Neural cell (in vitro differentiated cells): ENCODE data around the gene FGF12. TPM values are rescaled to one million over a fixed set of nuclear protein-coding genes. Genes with fewer than 3 reads are reported as not detected.

Experiments used
- H2AFZ ChIP-seq: fragments of 200-600, 300-800 bp; sonication (generic), shearing (Covaris generic); 2 replicates; pipeline ENCODE4 v1.6.0; 2014; ENCODE audit warnings: low read depth, mild to moderate bottlenecking, antibody characterized with exemption, low read length, moderate library complexity
- H3F3A ChIP-seq: fragments of 200-600 bp; shearing (Covaris generic); 2 replicates; pipeline ENCODE4 v1.6.1; 2016; ENCODE audit warnings: mild to moderate bottlenecking, moderate library complexity, mixed read lengths, antibody characterized with exemption, low read length; ENCODE audit not compliant: insufficient read depth, poor library complexity, severe bottlenecking
- H3K27ac ChIP-seq: fragments of 200-600, 300-800 bp; sonication (generic), shearing (Covaris generic); 2 replicates; pipeline ENCODE4 v1.5.1; 2014; ENCODE audit warnings: mild to moderate bottlenecking, low read length, moderate library complexity
- H3K27me3 ChIP-seq: fragments of 300-800, 200-600 bp; sonication (generic), shearing (Covaris generic); 2 replicates; pipeline ENCODE4 v1.6.0; 2014; ENCODE audit warnings: mild to moderate bottlenecking, low read depth, low read length, moderate library complexity; ENCODE audit not compliant: insufficient read depth
- H3K36me3 ChIP-seq: fragments of 300-800, 200-600 bp; sonication (generic), shearing (Covaris generic); 2 replicates; pipeline ENCODE4 v1.5.1; 2014; ENCODE audit warnings: mild to moderate bottlenecking, antibody characterized with exemption, low read length, moderate library complexity; ENCODE audit not compliant: insufficient read depth
- H3K4me2 ChIP-seq: fragments of 300-800, 200-600 bp; sonication (generic), shearing (Covaris generic); 2 replicates; pipeline ENCODE4 v1.6.0; 2014; ENCODE audit warnings: mild to moderate bottlenecking, low read length
- H3K4me3 ChIP-seq: fragments of 300-800, 200-600 bp; sonication (generic), shearing (Covaris generic); 2 replicates; pipeline ENCODE4 v1.5.1; 2014; ENCODE audit warnings: mild to moderate bottlenecking, low read length, moderate library complexity
- H3K79me2 ChIP-seq: fragments of 200-600 bp; shearing (Covaris generic); replicated peaks from 2 replicates; pipeline ENCODE4 v1.6.0; 2014; ENCODE audit warnings: mild to moderate bottlenecking, low read length, moderate library complexity; ENCODE audit not compliant: insufficient read depth
- H3K9ac ChIP-seq: fragments of 300-800, 200-600 bp; sonication (generic), shearing (Covaris generic); 2 replicates; pipeline ENCODE4 v1.6.1; 2016; ENCODE audit warnings: mild to moderate bottlenecking, low read length, mixed read lengths
- H3K9me2 ChIP-seq: fragments of 200-600 bp; shearing (Covaris generic); 2 replicates; pipeline ENCODE4 v1.6.1; 2016; ENCODE audit warnings: mild to moderate bottlenecking, low read length, mixed read lengths; ENCODE audit not compliant: insufficient read depth
- H3K9me3 ChIP-seq: fragments of 200-600, 300-800 bp; sonication (generic), shearing (Covaris generic); 2 replicates; pipeline ENCODE4 v1.6.1; 2016; ENCODE audit warnings: mild to moderate bottlenecking, mixed run types, low read length, moderate library complexity, mixed read lengths
- H4K20me1 ChIP-seq: fragments of 200-600 bp; shearing (Covaris generic); 2 replicates; pipeline ENCODE4 v1.6.1; 2016; ENCODE audit warnings: mild to moderate bottlenecking, mixed run types; ENCODE audit not compliant: insufficient read depth
- CTCF ChIP-seq: fragments of 450-650 bp; IDR thresholded peaks from 2 replicates; pipeline ENCODE4 v1.5.1; 2014; ENCODE audit warnings: antibody characterized with exemption, mild to moderate bottlenecking, moderate library complexity; ENCODE audit not compliant: poor library complexity, severe bottlenecking
- EP300 ChIP-seq: fragments of 450-650 bp; conservative IDR thresholded peaks from 2 replicates; pipeline ENCODE4 v1.6.1; 2014; ENCODE audit warnings: antibody characterized with exemption, mild to moderate bottlenecking, moderate library complexity; ENCODE audit not compliant: poor library complexity, severe bottlenecking
- EZH2 ChIP-seq: fragments of 200-600, 300-800 bp; shearing (Covaris generic), sonication (generic); IDR thresholded peaks from 2 replicates; pipeline ENCODE4 v1.6.1; 2014; ENCODE audit warnings: antibody characterized with exemption, low read length, borderline replicate concordance, mild to moderate bottlenecking; ENCODE audit not compliant: insufficient read depth, poor library complexity, severe bottlenecking
- POLR2AphosphoS5 ChIP-seq: IDR thresholded peaks from 2 replicates; pipeline ENCODE4 v1.6.1; 2012
- RAD21 ChIP-seq: fragments of 450-650 bp; conservative IDR thresholded peaks from 2 replicates; pipeline ENCODE4 v1.6.1; 2014; ENCODE audit warnings: antibody characterized with exemption, mild to moderate bottlenecking, moderate library complexity
- REST ChIP-seq: IDR thresholded peaks from 2 replicates; pipeline ENCODE4 v1.6.1; 2012; ENCODE audit warnings: borderline replicate concordance
- SMC3 ChIP-seq: fragments of 450-650 bp; conservative IDR thresholded peaks from 2 replicates; pipeline ENCODE4 v1.6.1; 2014; ENCODE audit warnings: antibody characterized with exemption, mild to moderate bottlenecking, moderate library complexity; ENCODE audit not compliant: poor library complexity
- TAF1 ChIP-seq: IDR thresholded peaks from 2 replicates; pipeline ENCODE4 v1.6.1; 2012; ENCODE audit warnings: low read depth
- polyA plus RNA-seq: library from polyadenylated mRNA; depleted of rRNA; stranded (reverse); fragments of >200 nt; gene quantifications from 2 replicates; pipeline ENCODE4 v1.2.3, GENCODE V29; 2014

FGF12 gene
- polyA plus RNA-seq, 1 donor from 2014 or later = 4.8 TPM

GRCh38 chr3:192570315-192570714, 157.0 kb downstream of the FGF12 start:
- Histone ChIP-seq H3K9me3 (peaks cover 8% of the 10 kb centered on the region), H3K4me2 (no peak overlapping the region), H3K9ac (no peak overlapping the region), H4K20me1 (no peaks in the 10 kb centered on the region), H3K9me2 (no peaks in the 10 kb centered on the region), H3F3A (no peaks in the 10 kb centered on the region), H3K27me3 (no peaks in the 10 kb centered on the region), H3K4me3 (no peak overlapping the region), H3K36me3 (no peaks in the 10 kb centered on the region), H3K79me2 (no peaks in the 10 kb centered on the region), H2AFZ (no peak overlapping the region), H3K27ac (no peak overlapping the region)
- TF ChIP-seq RAD21 = no peak
- no peak for TF ChIP-seq TAF1

GRCh38 chr3:192566706-192567290, 160.5 kb downstream of the FGF12 start:
- Histone ChIP-seq H3K9me2 (no peaks in the 10 kb centered on the region), H4K20me1 (no peaks in the 10 kb centered on the region), H3K4me2 (no peak overlapping the region), H3K36me3 (no peaks in the 10 kb centered on the region), H3K9me3 (no peaks in the 10 kb centered on the region), H3K27ac (no peak overlapping the region), H3K4me3 (no peak overlapping the region), H2AFZ (no peak overlapping the region), H3K79me2 (no peaks in the 10 kb centered on the region), H3F3A (no peaks in the 10 kb centered on the region), H3K9ac (no peak overlapping the region), H3K27me3 (no peaks in the 10 kb centered on the region)
- TF ChIP-seq RAD21 (peak; percentile 97), SMC3 (peak; percentile 96), EZH2 (no peak), CTCF (peak; percentile 87), POLR2AphosphoS5 (no peak), REST (no peak), EP300 (no peak), TAF1 (no peak)

GRCh38 chr3:192564611-192565010, 162.7 kb downstream of the FGF12 start:
- Histone ChIP-seq H3K4me3 (no peak overlapping the region), H3K4me2 (no peak overlapping the region), H3K36me3 (no peaks in the 10 kb centered on the region), H3K9me3 (no peaks in the 10 kb centered on the region), H3K79me2 (no peaks in the 10 kb centered on the region), H3K27me3 (no peaks in the 10 kb centered on the region), H3K9ac (no peak overlapping the region), H2AFZ (no peak overlapping the region), H3K9me2 (no peaks in the 10 kb centered on the region), H4K20me1 (no peaks in the 10 kb centered on the region), H3K27ac (no peak overlapping the region), H3F3A (no peaks in the 10 kb centered on the region)
- TF ChIP-seq RAD21 (no peak), CTCF (no peak)
